ENCODE measurements around the gene PRKAA2.

The PRKAA2 gene

GRCh38 chr1:56719171-56719570 is 74.1 kb downstream of the PRKAA2 start:
- Histone ChIP-seq H3K4me1 (ENCODE audit: insufficient read depth, poor library complexity, severe bottlenecking) (no peaks in the 10 kb centered on the region), H3K4me3 (ENCODE audit: severe bottlenecking) (no peak overlapping the region), H3K36me3 (ENCODE audit: low read depth) (no peaks in the 10 kb centered on the region), H3K27ac (ENCODE audit: poor library complexity, severe bottlenecking) (no peak overlapping the region), H3K9me3 (ENCODE audit: severe bottlenecking) (no peaks in the 10 kb centered on the region), H3K27me3 (ENCODE audit: insufficient read depth, poor library complexity, severe bottlenecking) (no peaks in the 10 kb centered on the region)
- ATAC-seq (ENCODE audit: low read depth): no peak
- TF ChIP-seq CTCF (IDR thresholded peaks at IDR 0.05; ENCODE audit: poor library complexity, severe bottlenecking): no peak
- no peak for DNase-seq (ENCODE audit: low spot score)

DNA sequence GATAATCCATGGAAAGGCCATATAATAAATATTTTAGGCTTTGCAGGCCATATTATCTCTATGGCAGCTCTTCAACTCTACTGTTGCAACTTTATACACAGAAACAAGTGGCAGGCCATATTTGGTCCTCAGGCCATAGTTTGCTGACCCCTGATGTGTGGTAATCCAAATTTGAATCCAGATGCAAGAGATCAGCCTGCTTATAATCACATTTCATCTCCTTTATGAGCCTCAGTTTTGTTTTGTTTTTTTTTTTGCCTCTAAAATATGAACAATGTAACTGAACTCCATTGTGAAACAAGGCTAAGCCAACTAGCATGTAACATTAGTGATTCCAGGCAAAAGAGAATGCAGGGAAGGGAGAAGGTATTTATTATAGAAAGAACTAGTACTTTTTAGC is 81.6 kb downstream of the PRKAA2 start:
- TF ChIP-seq CTCF (IDR thresholded peaks at IDR 0.05; ENCODE audit: poor library complexity, severe bottlenecking): no peak

DNA sequence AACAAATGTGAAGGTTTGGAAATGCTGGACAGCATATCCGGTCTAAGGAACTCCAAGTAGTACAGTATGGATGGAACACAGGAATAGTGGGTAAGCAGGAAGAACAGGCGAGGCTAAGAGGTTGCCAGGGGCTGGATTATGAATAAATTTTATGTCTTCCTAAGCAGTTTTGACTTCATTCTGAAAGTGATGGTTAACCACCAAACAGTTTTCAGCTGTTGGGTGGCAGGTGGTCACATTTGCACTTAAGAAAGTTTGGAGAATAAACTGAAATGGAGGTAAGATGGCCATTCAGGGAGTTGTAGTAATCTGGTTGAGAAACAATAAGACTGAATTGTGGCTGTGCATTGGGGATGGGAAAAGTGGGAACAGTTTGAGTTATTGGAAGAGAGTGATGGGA is 83.8 kb downstream of the PRKAA2 start:
- no peak for TF ChIP-seq CTCF (IDR thresholded peaks at IDR 0.05; ENCODE audit: poor library complexity, severe bottlenecking)
- DNase-seq (ENCODE audit: low spot score) (no peak), ATAC-seq (ENCODE audit: low read depth) (no peak)
- Histone ChIP-seq H3K27me3 (ENCODE audit: insufficient read depth, poor library complexity, severe bottlenecking) (no peaks in the 10 kb centered on the region), H3K9me3 (ENCODE audit: severe bottlenecking) (no peaks in the 10 kb centered on the region), H3K27ac (ENCODE audit: poor library complexity, severe bottlenecking) (no peak overlapping the region), H3K4me1 (ENCODE audit: insufficient read depth, poor library complexity, severe bottlenecking) (no peaks in the 10 kb centered on the region), H3K4me3 (ENCODE audit: severe bottlenecking) (no peak overlapping the region), H3K36me3 (ENCODE audit: low read depth) (no peaks in the 10 kb centered on the region)

More for the DNA sequence above, 81.6 kb downstream of the PRKAA2 start:
- H3K27me3 ChIP-seq (ENCODE audit: insufficient read depth, poor library complexity, severe bottlenecking): no peaks in the 10 kb centered on the region
- no peaks in the 10 kb centered on the region for H3K9me3 ChIP-seq (ENCODE audit: severe bottlenecking)
- ATAC-seq (ENCODE audit: low read depth): no peak
- no peaks in the 10 kb centered on the region for H3K4me1 ChIP-seq (ENCODE audit: insufficient read depth, poor library complexity, severe bottlenecking)
- no peaks in the 10 kb centered on the region for H3K36me3 ChIP-seq (ENCODE audit: low read depth)
- no peak overlapping the region for H3K27ac ChIP-seq (ENCODE audit: poor library complexity, severe bottlenecking)
- DNase-seq (ENCODE audit: low spot score): no peak
- H3K4me3 ChIP-seq (ENCODE audit: severe bottlenecking): no peak overlapping the region

DNA sequence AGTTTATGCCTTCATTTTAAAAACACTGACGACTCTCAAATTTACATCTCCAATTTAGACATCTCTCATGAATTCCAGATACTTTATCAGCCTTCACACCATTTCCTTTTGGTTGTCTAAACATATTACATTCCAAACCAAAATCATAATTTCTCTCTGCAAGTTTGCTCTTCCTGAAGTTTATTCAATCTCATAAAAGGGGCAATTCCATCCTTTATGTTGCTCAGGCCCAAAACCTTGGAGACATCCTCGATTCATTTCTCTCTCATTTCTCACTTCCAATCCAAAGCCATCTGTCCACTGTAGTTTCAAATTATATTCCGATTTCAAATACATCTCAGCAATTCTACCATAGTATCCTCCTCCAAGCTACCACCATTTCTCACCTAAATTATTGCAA is 100.1 kb downstream of the PRKAA2 start:
- Histone ChIP-seq H3K9me3 (ENCODE audit: severe bottlenecking) (no peaks in the 10 kb centered on the region), H3K27me3 (ENCODE audit: insufficient read depth, poor library complexity, severe bottlenecking) (no peaks in the 10 kb centered on the region), H3K4me1 (ENCODE audit: insufficient read depth, poor library complexity, severe bottlenecking) (no peaks in the 10 kb centered on the region), H3K4me3 (ENCODE audit: severe bottlenecking) (no peak overlapping the region), H3K27ac (ENCODE audit: poor library complexity, severe bottlenecking) (no peak overlapping the region), H3K36me3 (ENCODE audit: low read depth) (no peaks in the 10 kb centered on the region)
- ATAC-seq (ENCODE audit: low read depth) (no peak), DNase-seq (ENCODE audit: low spot score) (no peak)
- no peak for TF ChIP-seq CTCF (IDR thresholded peaks at IDR 0.05; ENCODE audit: poor library complexity, severe bottlenecking)

DNA sequence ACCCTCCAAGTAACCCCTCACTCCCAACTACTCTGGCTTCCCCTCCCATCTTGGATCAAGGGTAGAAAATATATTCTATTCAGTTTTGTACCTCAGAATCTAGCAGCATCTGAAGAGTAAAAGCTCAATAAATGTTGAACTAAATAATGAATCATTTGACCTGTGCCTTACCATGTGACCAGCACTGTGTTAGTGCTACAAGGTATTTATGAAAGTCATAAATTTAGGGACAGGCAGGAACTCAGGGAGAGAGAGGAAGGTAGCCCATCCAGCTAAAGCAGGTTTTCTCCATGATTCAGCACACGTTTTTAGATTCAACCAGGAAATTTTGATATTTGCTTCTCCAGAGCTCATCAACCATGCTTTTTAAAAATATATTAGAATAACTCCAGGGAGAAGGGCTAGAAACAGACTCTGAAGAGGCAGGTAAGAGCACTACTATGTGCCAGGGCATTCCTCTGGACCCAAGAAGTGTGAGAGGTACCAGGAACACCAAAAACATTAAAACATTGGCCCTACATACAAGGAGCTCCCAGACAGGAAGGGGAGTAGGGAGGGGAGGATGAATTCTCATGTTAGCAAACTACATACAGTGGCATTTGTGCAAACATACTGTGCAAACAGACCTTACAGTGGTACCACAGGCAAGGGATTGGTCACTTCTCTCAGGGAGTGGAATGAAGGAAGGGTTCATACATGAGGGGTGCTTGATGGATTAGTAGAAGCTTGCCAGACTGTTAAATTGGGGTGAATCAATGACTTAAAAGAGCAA is 109.8 kb downstream of the PRKAA2 start:
- Histone ChIP-seq H3K27ac (ENCODE audit: poor library complexity, severe bottlenecking) (no peak overlapping the region), H3K9me3 (ENCODE audit: severe bottlenecking) (no peaks in the 10 kb centered on the region), H3K4me3 (ENCODE audit: severe bottlenecking) (no peak overlapping the region), H3K4me1 (ENCODE audit: insufficient read depth, poor library complexity, severe bottlenecking) (no peaks in the 10 kb centered on the region), H3K36me3 (ENCODE audit: low read depth) (no peaks in the 10 kb centered on the region), H3K27me3 (ENCODE audit: insufficient read depth, poor library complexity, severe bottlenecking) (no peaks in the 10 kb centered on the region)
- ATAC-seq (ENCODE audit: low read depth) (no peak), DNase-seq (ENCODE audit: low spot score) (no peak)
- TF ChIP-seq CTCF (IDR thresholded peaks at IDR 0.05; ENCODE audit: poor library complexity, severe bottlenecking): no peak
